GM21515 (cell line): Measurements from ENCODE around the gene UBR1.
"Not testable (repeated sequence)": the region's sequence is repeated elsewhere in the genome, so short reads cannot be mapped to it uniquely, and the experiment has no call there.

ENCODE experiments used
- ATAC-seq: cut with Tn5 transposase; IDR thresholded peaks from one replicate; pipeline ENCODE4 v1.9.1; 2021; ENCODE audit not compliant: unreplicated experiment

The UBR1 gene

DNA sequence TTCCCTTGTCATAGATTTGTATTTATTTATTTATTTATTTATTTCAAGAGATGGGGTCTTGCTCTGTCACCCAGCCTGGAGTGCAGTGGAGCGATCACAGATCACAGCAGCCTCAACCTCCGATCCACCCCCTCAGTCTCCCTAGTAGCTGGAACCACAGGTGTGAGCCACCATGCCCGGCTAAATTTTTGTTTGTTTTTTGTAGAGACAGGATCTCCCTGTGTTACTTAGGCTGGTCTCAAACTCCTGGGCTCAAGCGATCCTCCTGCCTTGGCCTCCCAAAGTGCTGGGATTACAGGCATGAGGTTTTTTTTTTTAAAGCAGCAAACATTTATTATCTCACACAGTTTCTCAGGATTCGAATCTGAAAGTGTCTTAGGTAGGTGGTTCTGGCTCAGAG is 187.8 kb downstream of the UBR1 start:
- ATAC-seq, result no peak

DNA sequence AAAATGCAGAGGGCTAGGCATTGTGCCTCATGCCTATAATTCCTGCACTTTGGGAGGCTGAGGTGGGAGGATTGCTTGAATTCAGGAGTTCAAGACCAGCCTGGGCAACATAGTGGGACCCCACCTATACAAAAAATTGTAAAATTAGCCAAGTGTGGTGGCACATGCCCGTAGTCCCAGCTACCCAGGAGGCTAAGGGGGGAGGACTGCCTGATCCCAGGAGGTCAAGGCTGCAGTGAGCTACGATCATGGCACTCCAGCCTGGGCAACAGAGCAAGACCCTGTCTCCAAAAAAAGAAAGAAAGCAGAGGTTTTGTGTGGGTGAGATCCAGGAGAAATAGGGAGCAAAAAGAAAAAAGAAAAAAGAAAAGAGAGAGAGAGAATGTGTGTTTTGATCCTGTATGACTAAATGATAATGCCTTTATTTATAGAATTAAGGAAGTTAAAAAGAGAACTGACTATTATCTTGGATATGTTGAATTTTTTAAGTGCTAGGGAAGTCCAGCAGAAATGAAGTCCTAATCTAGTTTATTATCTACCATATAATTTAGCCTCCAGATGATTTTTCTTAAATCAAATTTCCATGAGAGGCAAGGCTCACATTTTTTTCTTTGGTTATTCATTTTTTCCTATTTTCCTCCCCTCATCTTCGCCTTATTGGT is 190.1 kb downstream of the UBR1 start:
- ATAC-seq, result no peak

DNA sequence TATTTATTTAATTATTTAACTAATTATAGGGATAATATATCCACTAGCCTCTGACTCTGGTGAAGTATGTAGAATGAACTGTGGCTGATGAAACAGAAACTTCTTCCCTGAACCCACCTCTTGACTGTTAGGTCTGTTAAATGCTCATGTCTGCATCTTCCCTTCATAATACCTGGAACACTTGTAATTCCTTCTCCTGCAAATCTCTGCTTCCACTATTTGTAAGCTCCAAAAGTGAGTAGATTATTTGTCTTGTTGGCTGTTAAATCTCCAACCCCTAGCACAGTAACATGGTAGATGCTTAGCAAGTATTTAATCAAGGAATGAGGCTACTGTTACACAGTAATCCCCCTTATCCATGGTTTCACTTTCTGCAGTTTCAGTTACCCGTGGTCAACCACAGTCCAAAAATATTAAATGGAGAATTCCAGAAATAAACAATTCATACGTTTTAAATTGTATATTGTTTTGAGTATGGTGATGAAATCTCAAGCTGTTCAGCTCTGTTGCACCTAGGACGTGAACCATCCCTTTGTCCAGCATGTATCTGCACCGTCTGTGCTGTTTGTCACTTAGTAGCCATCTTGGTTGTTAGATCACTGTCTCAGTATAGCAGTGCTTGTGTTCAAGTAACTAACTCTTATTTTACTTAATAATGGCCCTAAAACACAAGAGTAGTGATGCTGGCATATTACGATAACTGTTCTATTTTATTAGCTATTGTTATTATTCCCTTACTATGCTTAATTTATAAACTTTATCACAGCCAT is 190.9 kb downstream of the UBR1 start:
- ATAC-seq, result no peak

DNA sequence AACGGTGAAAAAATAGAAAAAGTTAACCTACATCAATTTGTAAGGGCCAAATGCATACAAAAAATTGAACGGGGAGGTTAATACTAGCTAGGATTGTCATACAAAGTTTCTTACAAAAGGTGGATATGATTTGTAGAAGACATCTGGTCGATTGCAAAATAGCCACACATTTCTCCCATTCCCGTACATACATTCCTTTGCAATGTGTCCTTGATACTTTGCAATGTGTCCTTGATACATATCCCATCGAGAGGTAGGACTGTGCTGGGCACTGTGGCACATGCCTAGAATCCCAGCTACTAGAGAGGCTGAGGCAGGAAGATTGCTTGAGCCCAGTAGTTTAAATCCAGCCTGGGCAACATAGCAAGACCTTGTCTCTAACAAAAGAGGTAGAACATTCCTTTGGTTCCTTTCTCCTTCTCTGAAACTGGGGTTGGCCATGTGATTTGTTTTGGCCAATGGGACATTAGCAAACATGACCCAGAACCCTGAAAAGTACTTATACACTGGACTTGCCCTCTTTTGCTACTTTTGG is 194.7 kb downstream of the UBR1 start:
- no peak for ATAC-seq

DNA sequence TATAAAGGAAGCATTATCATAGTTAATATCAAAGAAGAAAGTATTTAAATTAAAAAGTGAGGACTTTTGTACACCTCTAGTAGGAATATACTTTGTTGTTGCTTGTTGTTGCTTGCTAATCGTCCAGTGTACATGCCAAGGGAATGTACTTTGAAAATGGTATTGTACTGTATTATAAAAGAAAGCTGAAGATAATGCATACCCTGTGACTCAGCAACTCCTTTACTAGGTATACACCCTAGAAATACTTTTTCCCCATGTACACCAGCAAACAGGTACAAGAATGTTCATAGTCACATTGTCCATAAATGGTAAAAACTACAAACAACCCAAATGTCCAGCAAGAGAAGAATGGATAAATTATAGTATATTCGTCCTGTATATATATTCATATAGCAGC is 197.3 kb downstream of the UBR1 start:
- ATAC-seq, result no peak

DNA sequence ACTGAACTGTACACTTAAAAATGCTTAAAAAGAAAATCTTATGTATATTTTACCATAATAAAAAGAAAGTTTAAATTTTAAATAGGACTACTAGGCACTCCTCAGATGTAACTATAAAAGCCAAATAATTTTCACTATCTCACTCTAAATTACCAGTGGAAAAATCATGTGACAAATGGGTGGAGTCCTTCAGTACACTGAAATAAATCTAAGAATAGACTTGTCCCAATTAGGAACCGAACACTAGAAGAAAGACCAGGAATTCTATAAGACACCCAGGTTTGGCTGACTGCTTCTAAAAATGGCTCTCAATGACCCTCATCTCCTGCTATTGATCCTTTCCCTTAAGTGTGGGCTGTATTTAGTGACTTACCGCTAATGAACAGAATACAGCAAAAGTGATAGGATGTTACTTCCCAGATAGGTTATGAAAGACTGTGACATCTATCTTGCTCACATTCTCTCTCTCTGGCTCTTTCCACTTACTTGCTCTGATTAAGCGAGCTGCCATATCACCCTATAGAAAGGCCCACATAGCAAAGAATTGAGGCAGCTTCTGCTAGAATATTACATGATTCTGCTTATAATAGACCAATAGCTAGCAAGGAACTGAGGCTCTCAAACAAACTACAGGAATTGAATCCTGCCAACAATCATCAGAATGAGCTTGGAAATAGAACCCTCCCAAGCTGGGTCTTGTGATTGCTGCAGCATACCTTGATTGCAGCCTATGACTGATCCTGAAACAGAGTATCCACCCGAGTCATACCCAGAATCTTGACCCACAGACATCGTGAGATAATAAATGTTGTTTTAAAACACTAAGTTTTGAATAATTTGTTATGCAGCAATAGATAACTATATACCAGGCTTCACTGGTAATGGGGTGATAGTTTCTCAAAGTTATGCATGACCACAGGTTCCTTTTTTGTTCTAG is 202.2 kb downstream of the UBR1 start:
- ATAC-seq, result no peak

DNA sequence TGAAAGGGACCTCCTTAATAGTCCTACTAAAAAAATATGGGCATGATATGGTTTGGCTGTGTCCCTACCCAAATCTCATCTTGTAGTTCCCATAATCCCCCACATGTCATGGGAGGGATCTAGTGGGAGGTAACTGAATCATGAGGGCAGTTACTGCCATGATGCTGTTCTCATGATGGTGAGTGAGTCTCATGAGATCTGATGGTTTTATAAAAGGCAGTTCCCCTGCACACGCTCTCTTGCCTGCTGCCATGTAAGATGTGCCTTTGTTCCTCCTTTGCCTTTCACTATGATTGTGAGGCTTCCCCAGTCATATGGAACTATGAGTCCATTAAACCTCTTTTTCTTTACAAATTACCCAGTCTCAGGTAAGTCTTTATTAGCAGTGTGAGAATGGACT is 211.9 kb downstream of the UBR1 start:
- not testable (repeated sequence) for ATAC-seq
